Measurements from ENCODE around the gene KCP.

- no peak for TF ChIP-seq POLR2A (IDR thresholded peaks at IDR 0.05)
- peak in 1 of 3 donors; percentile 11 for TF ChIP-seq CTCF (IDR thresholded peaks at IDR 0.05)
Observed at GRCh38 chr7:128904381-128905197, 5.9 kb downstream of the KCP start.

All from ovary (tissue), 3 donors.